Hepatocyte (in vitro differentiated cells): ENCODE results near the gene SLC25A33. TPM values are rescaled to one million over a fixed set of nuclear protein-coding genes. Genes with fewer than 3 reads are reported as not detected.

Source experiments
- DNase-seq: peaks from one replicate; pipeline ENCODE4 v3.0.0-alpha.2; 2016; ENCODE audit warnings: low spot score
- H2AFZ ChIP-seq: fragments of 200-600 bp; sonication (generic); 2 replicates; pipeline ENCODE4 v1.6.0; 2016; ENCODE audit warnings: antibody characterized with exemption, mild to moderate bottlenecking
- H3K27ac ChIP-seq: fragments of 200-600 bp; sonication (generic); 2 replicates; pipeline ENCODE4 v1.5.1; 2016; ENCODE audit warnings: mild to moderate bottlenecking
- H3K27me3 ChIP-seq: fragments of 200-600 bp; sonication (generic); 2 replicates; pipeline ENCODE4 v1.6.1; 2016
- H3K36me3 ChIP-seq: fragments of 200-600 bp; sonication (generic); replicated peaks from 2 replicates; pipeline ENCODE4 v1.5.1; 2016; ENCODE audit warnings: low read depth; ENCODE audit not compliant: insufficient read depth
- H3K4me1 ChIP-seq: fragments of 200-600 bp; sonication (generic); 2 replicates; pipeline ENCODE4 v1.5.1; 2016; ENCODE audit warnings: mild to moderate bottlenecking, moderate library complexity; ENCODE audit not compliant: insufficient read depth
- H3K4me2 ChIP-seq: fragments of 200-600 bp; sonication (generic); 2 replicates; pipeline ENCODE4 v1.6.0; 2016
- H3K4me3 ChIP-seq: fragments of 200-600 bp; sonication (generic); 2 replicates; pipeline ENCODE4 v1.5.1; 2016; ENCODE audit warnings: mild to moderate bottlenecking
- H3K79me2 ChIP-seq: fragments of 200-600 bp; sonication (generic); 2 replicates; pipeline ENCODE4 v1.6.0; 2017; ENCODE audit warnings: mild to moderate bottlenecking
- H3K9me2 ChIP-seq: fragments of 200-600 bp; sonication (generic); replicated peaks from 2 replicates; pipeline ENCODE4 v1.6.0; 2017; ENCODE audit warnings: mild to moderate bottlenecking; ENCODE audit not compliant: insufficient read depth
- H3K9me3 ChIP-seq: fragments of 200-600 bp; sonication (generic); 2 replicates; pipeline ENCODE4 v1.5.1; 2016; ENCODE audit warnings: low read depth, mild to moderate bottlenecking
- H4K20me1 ChIP-seq: fragments of 200-600 bp; sonication (generic); 2 replicates; pipeline ENCODE4 v1.6.0; 2016; ENCODE audit warnings: mild to moderate bottlenecking; ENCODE audit not compliant: insufficient read depth, poor library complexity, severe bottlenecking
- CTCF ChIP-seq: fragments of 200-600 bp; sonication (generic); IDR thresholded peaks from 2 replicates; pipeline ENCODE4 v1.5.1; 2016; ENCODE audit warnings: antibody characterized with exemption, mild to moderate bottlenecking; ENCODE audit not compliant: poor library complexity
- EZH2 ChIP-seq: fragments of 200-600 bp; sonication (generic); IDR thresholded peaks from 2 replicates; pipeline ENCODE4 v1.6.1; 2016; ENCODE audit warnings: antibody characterized with exemption, mild to moderate bottlenecking, borderline replicate concordance
- EZH2phosphoT487 ChIP-seq: fragments of 200-600 bp; sonication (generic); IDR thresholded peaks from one replicate; pipeline ENCODE4 v1.6.1; 2018; ENCODE audit warnings: antibody characterized with exemption, mild to moderate bottlenecking, low read depth, moderate library complexity; ENCODE audit not compliant: unreplicated experiment, severe bottlenecking
- WGBS: methylation state at CpG from one replicate; pipeline ENCODE4 v1.1.6; 2016; ENCODE audit warnings: low lambda C conversion rate; ENCODE audit errors: missing lambda C conversion rate; 5-methylcytosine and 5-hydroxymethylcytosine counted together
- polyA plus RNA-seq: library from polyadenylated mRNA; unstranded; fragments of >200 nt; fragmentation: Nextera tagmentation; extraction: Ambion mirVana; gene quantifications from 2 replicates; pipeline ENCODE4 v1.2.1, GENCODE V29; 2016
- total RNA-seq: library from RNA; depleted of rRNA; stranded (reverse); fragments of >200 nt; gene quantifications from 2 replicates; pipeline ENCODE4 v1.2.3, GENCODE V29; 2014

Gene SLC25A33
- total and polyA plus RNA-seq, 2 experiments from 2014 or later = 14.4 to 21.7 TPM

GRCh38 chr1:9553736-9554144, 14.5 kb downstream of the SLC25A33 start:
- no peak overlapping the region for H2AFZ ChIP-seq
- no peaks in the 10 kb centered on the region for H3K9me2 ChIP-seq
- peaks cover 11% of the 10 kb centered on the region for H4K20me1 ChIP-seq
- H3K27me3 ChIP-seq = no peaks in the 10 kb centered on the region
- DNase-seq = no peak
- H3K27ac ChIP-seq = peak overlapping the region; percentile 37
- peaks cover 43% of the 10 kb centered on the region for H3K79me2 ChIP-seq
- no peaks in the 10 kb centered on the region for H3K36me3 ChIP-seq
- no peaks in the 10 kb centered on the region for H3K9me3 ChIP-seq
- peak overlapping the region; percentile 33 for H3K4me2 ChIP-seq
- WGBS = 69% methylated on average over 4 of the region's 4 CpGs
- no peak for TF ChIP-seq EZH2
- TF ChIP-seq EZH2phosphoT487 = no peak
- no peak for TF ChIP-seq CTCF
- H3K4me1 ChIP-seq = peaks cover 6% of the 10 kb centered on the region
- H3K4me3 ChIP-seq = no peak overlapping the region

GRCh38 chr1:9555942-9556341, 16.7 kb downstream of the SLC25A33 start:
- H3K27me3 ChIP-seq = no peaks in the 10 kb centered on the region
- H3K9me3 ChIP-seq = no peaks in the 10 kb centered on the region
- WGBS = 95% methylated on average over 4 of the region's 4 CpGs
- peaks cover 10% of the 10 kb centered on the region for H4K20me1 ChIP-seq
- no peak for DNase-seq
- H3K36me3 ChIP-seq = no peaks in the 10 kb centered on the region
- H3K9me2 ChIP-seq = no peaks in the 10 kb centered on the region
- H3K4me3 ChIP-seq = no peak overlapping the region
- H2AFZ ChIP-seq = no peak overlapping the region
- H3K27ac ChIP-seq = no peak overlapping the region
- H3K79me2 ChIP-seq = peaks cover 23% of the 10 kb centered on the region
- H3K4me1 ChIP-seq = peaks cover 6% of the 10 kb centered on the region
- no peak for TF ChIP-seq EZH2
- no peak for TF ChIP-seq CTCF
- no peak for TF ChIP-seq EZH2phosphoT487
- H3K4me2 ChIP-seq = no peak overlapping the region

DNA sequence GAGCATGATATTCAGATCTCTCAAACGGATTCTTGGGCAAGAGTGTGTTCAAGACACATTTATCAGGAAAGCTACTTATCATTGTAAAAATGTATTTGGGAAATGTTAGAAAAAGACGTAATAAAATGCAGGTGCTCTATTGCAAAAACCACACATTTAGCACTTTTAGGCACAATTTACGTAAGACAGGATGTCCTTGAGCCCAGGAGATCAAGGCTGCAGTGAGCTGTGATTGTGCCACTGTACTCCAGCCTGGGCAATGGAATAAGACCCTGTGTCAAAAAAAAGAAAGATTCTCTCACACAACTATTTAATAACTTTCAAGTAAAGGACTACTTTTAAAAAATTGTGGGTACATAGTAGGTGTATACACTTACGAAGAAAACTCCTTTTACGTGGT, 18.4 kb downstream of the SLC25A33 start:
- Histone ChIP-seq H2AFZ (no peak overlapping the region), H4K20me1 (no peaks in the 10 kb centered on the region), H3K27ac (no peak overlapping the region), H3K4me2 (no peak overlapping the region), H3K79me2 (peaks cover 9% of the 10 kb centered on the region), H3K36me3 (no peaks in the 10 kb centered on the region), H3K27me3 (no peaks in the 10 kb centered on the region), H3K9me3 (no peaks in the 10 kb centered on the region), H3K4me3 (no peak overlapping the region), H3K4me1 (peaks cover 6% of the 10 kb centered on the region), H3K9me2 (no peaks in the 10 kb centered on the region)
- WGBS = 93% methylated on average over 5 of the region's 5 CpGs
- DNase-seq = no peak
- TF ChIP-seq CTCF (no peak), EZH2 (no peak), EZH2phosphoT487 (no peak)
